Chondrocyte (in vitro differentiated cells): ENCODE results near the gene ATXN7L1. TPM values are rescaled to one million over a fixed set of nuclear protein-coding genes. Genes with fewer than 3 reads are reported as not detected.

ENCODE experiments used
- DNase-seq: peaks from one replicate; pipeline ENCODE4 v3.0.0; 2021; ENCODE audit warnings: mixed read lengths, low spot score
- H3K27ac Mint-ChIP-seq: one replicate; pipeline ENCODE4 v1.8.0; 2021; ENCODE audit warnings: mild to moderate bottlenecking, moderate library complexity, mixed read lengths; ENCODE audit not compliant: unreplicated experiment
- H3K27me3 Mint-ChIP-seq: 2 replicates; pipeline ENCODE4 v1.8.0; 2021; ENCODE audit warnings: low read depth, mixed read lengths
- H3K36me3 Mint-ChIP-seq: 2 replicates; pipeline ENCODE4 v1.8.0; 2021; ENCODE audit warnings: low read depth, mixed read lengths
- H3K4me1 Mint-ChIP-seq: 2 replicates; pipeline ENCODE4 v1.8.0; 2021; ENCODE audit warnings: low read depth, mild to moderate bottlenecking, mixed read lengths
- H3K4me3 Mint-ChIP-seq: one replicate; pipeline ENCODE4 v1.8.0; 2021; ENCODE audit warnings: mild to moderate bottlenecking, moderate library complexity, mixed read lengths; ENCODE audit not compliant: unreplicated experiment
- H3K9me3 Mint-ChIP-seq: 2 replicates; pipeline ENCODE4 v1.8.0; 2021; ENCODE audit warnings: low read depth, mixed read lengths
- CTCF ChIP-seq: fragments of 200-600 bp; sonication (generic); IDR thresholded peaks from 2 replicates; pipeline ENCODE4 v1.5.0; 2021; ENCODE audit warnings: antibody characterized with exemption, mild to moderate bottlenecking, moderate library complexity
- total RNA-seq: library from RNA; stranded (reverse); gene quantifications from 3 replicates; pipeline ENCODE4 v1.2.1, GENCODE V29; 2021

The ATXN7L1 gene
- total RNA-seq, 1 donor from 2014 or later, result 6.4 TPM

- no peak for TF ChIP-seq CTCF
- peaks cover 8% of the 10 kb centered on the region for H3K4me1 Mint-ChIP-seq
Observed at GRCh38 chr7:105623906-105624305, 252.5 kb downstream of the ATXN7L1 start.

GRCh38 chr7:105623378-105623777 is 253.0 kb downstream of the ATXN7L1 start:
- DNase-seq, result no peak
- H3K9me3 Mint-ChIP-seq, result peaks cover 4% of the 10 kb centered on the region
- TF ChIP-seq CTCF, result no peak
- H3K4me1 Mint-ChIP-seq, result peaks cover 8% of the 10 kb centered on the region
- H3K4me3 Mint-ChIP-seq, result no peak overlapping the region
- no peak overlapping the region for H3K27ac Mint-ChIP-seq
- H3K36me3 Mint-ChIP-seq, result peaks cover 20% of the 10 kb centered on the region
- no peaks in the 10 kb centered on the region for H3K27me3 Mint-ChIP-seq

More at GRCh38 chr7:105623906-105624305, 252.5 kb downstream of the ATXN7L1 start:
- Mint-ChIP-seq H3K36me3 (peaks cover 20% of the 10 kb centered on the region), H3K27me3 (no peaks in the 10 kb centered on the region), H3K27ac (no peak overlapping the region), H3K9me3 (peaks cover 4% of the 10 kb centered on the region), H3K4me3 (no peak overlapping the region)
- DNase-seq, result no peak

- Mint-ChIP-seq H3K4me1 (peaks cover 8% of the 10 kb centered on the region), H3K9me3 (peaks cover 4% of the 10 kb centered on the region), H3K27me3 (no peaks in the 10 kb centered on the region), H3K27ac (no peak overlapping the region), H3K4me3 (no peak overlapping the region), H3K36me3 (peaks cover 20% of the 10 kb centered on the region)
- TF ChIP-seq CTCF, result no peak
- DNase-seq, result no peak
Observed at GRCh38 chr7:105622106-105622731, 254.2 kb downstream of the ATXN7L1 start.

- H3K4me3 Mint-ChIP-seq, result no peak overlapping the region
- DNase-seq, result no peak
- H3K4me1 Mint-ChIP-seq, result peaks cover 8% of the 10 kb centered on the region
- no peak for TF ChIP-seq CTCF
- H3K36me3 Mint-ChIP-seq, result peaks cover 19% of the 10 kb centered on the region
- no peaks in the 10 kb centered on the region for H3K27me3 Mint-ChIP-seq
- no peak overlapping the region for H3K27ac Mint-ChIP-seq
- H3K9me3 Mint-ChIP-seq, result peaks cover 4% of the 10 kb centered on the region
Observed at GRCh38 chr7:105621617-105622016, 254.8 kb downstream of the ATXN7L1 start.

GRCh38 chr7:105621176-105621575 is 255.2 kb downstream of the ATXN7L1 start:
- TF ChIP-seq CTCF, result no peak
- Mint-ChIP-seq H3K27ac (no peak overlapping the region), H3K9me3 (peaks cover 4% of the 10 kb centered on the region), H3K27me3 (no peaks in the 10 kb centered on the region), H3K36me3 (peaks cover 17% of the 10 kb centered on the region), H3K4me3 (no peak overlapping the region), H3K4me1 (peaks cover 8% of the 10 kb centered on the region)
- DNase-seq, result no peak
